DND-41 (cell line): Measurements from ENCODE around the gene KCNAB1.

ENCODE experiments used
- CTCF ChIP-seq: IDR thresholded peaks from 2 replicates; pipeline ENCODE4 v1.5.1; 2012; ENCODE audit warnings: borderline replicate concordance, low read length, moderate library complexity, mild to moderate bottlenecking; ENCODE audit not compliant: poor library complexity, severe bottlenecking; ENCODE audit errors: extremely low read depth
- EZH2 ChIP-seq: IDR thresholded peaks from 3 replicates; pipeline ENCODE4 v1.6.1; 2012; ENCODE audit warnings: borderline replicate concordance, low read depth, mild to moderate bottlenecking, moderate library complexity, low read length, inconsistent platforms; ENCODE audit not compliant: severe bottlenecking

GRCh38 chr3:156583469-156583868 is 463.1 kb downstream of the KCNAB1 start:
- TF ChIP-seq EZH2 (no peak), CTCF (no peak)
